Glutamatergic neuron (in vitro differentiated cells): ENCODE results near the gene CCL11. TPM values are rescaled to one million over a fixed set of nuclear protein-coding genes. Genes with fewer than 3 reads are reported as not detected.

ENCODE experiments used
- DNase-seq: peaks from one replicate; pipeline ENCODE4 v3.0.0; 2022
- H3K27ac Mint-ChIP-seq: one replicate; pipeline ENCODE4 v1.8.0; 2020; ENCODE audit warnings: mild to moderate bottlenecking, mixed read lengths, inconsistent platforms; ENCODE audit not compliant: unreplicated experiment
- H3K27me3 Mint-ChIP-seq: one replicate; pipeline ENCODE4 v1.8.0; 2020; ENCODE audit warnings: mild to moderate bottlenecking, moderate library complexity, mixed read lengths, inconsistent platforms; ENCODE audit not compliant: unreplicated experiment
- H3K36me3 Mint-ChIP-seq: one replicate; pipeline ENCODE4 v1.8.0; 2020; ENCODE audit warnings: mild to moderate bottlenecking, mixed read lengths, inconsistent platforms; ENCODE audit not compliant: unreplicated experiment
- H3K4me1 Mint-ChIP-seq: one replicate; pipeline ENCODE4 v1.8.0; 2020; ENCODE audit warnings: mild to moderate bottlenecking, low read depth, mixed read lengths, inconsistent platforms; ENCODE audit not compliant: unreplicated experiment
- H3K4me3 Mint-ChIP-seq: one replicate; pipeline ENCODE4 v1.8.0; 2020; ENCODE audit warnings: mild to moderate bottlenecking, mixed read lengths, inconsistent platforms; ENCODE audit not compliant: unreplicated experiment
- H3K9me3 Mint-ChIP-seq: one replicate; pipeline ENCODE4 v1.8.0; 2020; ENCODE audit warnings: mild to moderate bottlenecking, moderate library complexity, mixed read lengths, inconsistent platforms; ENCODE audit not compliant: unreplicated experiment
- total RNA-seq: library from RNA; stranded (reverse); fragmentation: NEBNext Ultra II Directional; extraction: Animal tissue kit (Norgen Biotek cat#: 25700); gene quantifications from one replicate; pipeline ENCODE4 v1.2.1, GENCODE V29; 2021; ENCODE audit not compliant: unreplicated experiment
- TF ChIP-seq, protein P1 (sequence below): fragments of 200-600 bp; sonication (generic); IDR thresholded peaks from one replicate; pipeline ENCODE4 v1.5.0; 2021; ENCODE audit not compliant: partially characterized antibody, unreplicated experiment

Gene CCL11
- total RNA-seq, 1 donor from 2014 or later, result not detected

DNA sequence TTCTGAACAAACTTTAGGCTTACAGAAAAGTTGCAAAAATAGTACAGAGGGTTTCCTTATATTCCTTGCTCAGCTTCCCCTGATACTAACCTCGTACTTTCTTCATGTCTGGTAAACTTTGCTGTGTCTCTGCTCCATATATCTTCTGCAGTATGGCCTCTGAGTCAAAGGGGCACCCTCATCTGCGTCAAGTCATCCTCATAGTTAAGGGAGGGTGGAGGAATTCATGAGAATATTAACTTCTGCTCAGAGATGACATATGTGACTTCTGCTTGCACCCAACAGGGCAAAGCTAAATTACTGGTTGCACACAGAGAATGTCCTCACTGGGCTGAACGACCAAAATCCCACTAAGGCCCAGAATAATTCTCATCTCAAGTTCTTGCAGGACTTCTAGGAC lies 19.8 kb upstream of the CCL11 start:
- Mint-ChIP-seq H3K27me3 (no peaks in the 10 kb centered on the region), H3K27ac (no peak overlapping the region), H3K9me3 (no peaks in the 10 kb centered on the region), H3K4me1 (no peaks in the 10 kb centered on the region), H3K4me3 (no peak overlapping the region), H3K36me3 (no peaks in the 10 kb centered on the region)
- TF ChIP-seq, protein P1, sequence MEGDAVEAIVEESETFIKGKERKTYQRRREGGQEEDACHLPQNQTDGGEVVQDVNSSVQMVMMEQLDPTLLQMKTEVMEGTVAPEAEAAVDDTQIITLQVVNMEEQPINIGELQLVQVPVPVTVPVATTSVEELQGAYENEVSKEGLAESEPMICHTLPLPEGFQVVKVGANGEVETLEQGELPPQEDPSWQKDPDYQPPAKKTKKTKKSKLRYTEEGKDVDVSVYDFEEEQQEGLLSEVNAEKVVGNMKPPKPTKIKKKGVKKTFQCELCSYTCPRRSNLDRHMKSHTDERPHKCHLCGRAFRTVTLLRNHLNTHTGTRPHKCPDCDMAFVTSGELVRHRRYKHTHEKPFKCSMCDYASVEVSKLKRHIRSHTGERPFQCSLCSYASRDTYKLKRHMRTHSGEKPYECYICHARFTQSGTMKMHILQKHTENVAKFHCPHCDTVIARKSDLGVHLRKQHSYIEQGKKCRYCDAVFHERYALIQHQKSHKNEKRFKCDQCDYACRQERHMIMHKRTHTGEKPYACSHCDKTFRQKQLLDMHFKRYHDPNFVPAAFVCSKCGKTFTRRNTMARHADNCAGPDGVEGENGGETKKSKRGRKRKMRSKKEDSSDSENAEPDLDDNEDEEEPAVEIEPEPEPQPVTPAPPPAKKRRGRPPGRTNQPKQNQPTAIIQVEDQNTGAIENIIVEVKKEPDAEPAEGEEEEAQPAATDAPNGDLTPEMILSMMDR, result no peak
- no peak for DNase-seq

DNA sequence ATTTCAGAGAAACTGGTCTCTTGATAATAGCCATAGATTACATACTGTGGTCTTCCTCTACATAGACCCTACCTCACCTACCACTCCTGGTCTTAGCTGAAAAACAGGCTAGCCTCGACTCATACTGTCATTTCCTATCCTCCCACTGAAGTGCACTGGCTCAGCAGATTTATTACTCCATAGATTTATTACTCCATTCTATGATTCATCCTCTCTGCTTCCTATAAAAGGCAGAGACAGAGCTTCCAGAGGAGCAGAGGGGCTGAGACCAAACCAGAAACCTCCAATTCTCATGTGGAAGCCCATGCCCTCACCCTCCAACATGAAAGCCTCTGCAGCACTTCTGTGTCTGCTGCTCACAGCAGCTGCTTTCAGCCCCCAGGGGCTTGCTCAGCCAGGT lies 15.6 kb upstream of the CCL11 start, which contains the start of gene CCL7:
CCL7 (plus strand) TSS at position 253 of the 400 bp plus-strand sequence; CDS start at position 323, 70 bp downstream.
- TF ChIP-seq, protein P1, result no peak
- no peaks in the 10 kb centered on the region for H3K36me3 Mint-ChIP-seq
- H3K9me3 Mint-ChIP-seq, result no peaks in the 10 kb centered on the region
- H3K4me3 Mint-ChIP-seq, result no peak within 1 kb of the TSS
- no peaks in the 10 kb centered on the region for H3K27me3 Mint-ChIP-seq
- H3K4me1 Mint-ChIP-seq, result no peaks in the 10 kb centered on the region
- DNase-seq, result no peak
- H3K27ac Mint-ChIP-seq, result no peak within 1 kb of the TSS

DNA sequence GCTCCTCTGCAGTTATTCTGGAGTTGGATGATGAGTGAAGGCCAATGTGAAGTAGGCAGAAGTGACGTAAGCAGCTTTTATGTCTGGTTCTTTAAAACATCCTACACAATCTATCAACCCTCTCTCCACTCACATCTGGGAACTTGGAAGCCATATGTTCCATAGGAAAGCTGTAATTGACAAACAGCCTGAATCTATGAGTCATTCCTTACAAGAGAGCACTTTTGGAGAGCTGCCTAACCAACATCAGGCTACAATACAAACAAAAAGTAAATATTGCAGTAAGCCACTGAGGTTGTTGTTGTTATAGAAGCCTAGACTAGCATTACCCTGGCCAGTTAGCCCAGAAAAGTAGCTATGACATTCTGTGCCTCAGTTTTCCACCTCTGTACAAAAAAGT lies 9.7 kb upstream of the CCL11 start:
- TF ChIP-seq, protein P1, result no peak
- Mint-ChIP-seq H3K9me3 (no peaks in the 10 kb centered on the region), H3K27me3 (peaks cover 2% of the 10 kb centered on the region), H3K4me3 (no peak overlapping the region), H3K4me1 (peaks cover 2% of the 10 kb centered on the region), H3K27ac (no peak overlapping the region), H3K36me3 (no peaks in the 10 kb centered on the region)
- no peak for DNase-seq

DNA sequence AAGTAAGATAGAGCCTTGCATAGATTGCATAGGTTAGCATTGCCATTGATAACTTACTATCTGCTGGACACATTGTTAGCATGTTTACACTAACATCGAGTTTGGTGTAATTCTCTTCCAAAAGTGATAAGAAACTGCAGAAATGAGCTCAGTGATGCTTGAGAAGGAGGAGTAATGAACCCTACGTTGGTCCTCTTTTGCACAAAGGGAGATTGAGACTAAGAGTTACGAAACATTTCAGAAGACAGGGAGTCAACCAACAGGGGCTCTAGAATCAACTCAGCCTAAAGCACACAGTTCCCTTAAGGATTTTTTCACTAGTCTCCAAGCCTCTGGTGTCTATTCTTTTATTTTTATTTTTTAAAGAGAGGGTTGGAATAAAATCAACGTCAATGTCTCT lies 8.7 kb upstream of the CCL11 start:
- H3K36me3 Mint-ChIP-seq, result no peaks in the 10 kb centered on the region

DNA sequence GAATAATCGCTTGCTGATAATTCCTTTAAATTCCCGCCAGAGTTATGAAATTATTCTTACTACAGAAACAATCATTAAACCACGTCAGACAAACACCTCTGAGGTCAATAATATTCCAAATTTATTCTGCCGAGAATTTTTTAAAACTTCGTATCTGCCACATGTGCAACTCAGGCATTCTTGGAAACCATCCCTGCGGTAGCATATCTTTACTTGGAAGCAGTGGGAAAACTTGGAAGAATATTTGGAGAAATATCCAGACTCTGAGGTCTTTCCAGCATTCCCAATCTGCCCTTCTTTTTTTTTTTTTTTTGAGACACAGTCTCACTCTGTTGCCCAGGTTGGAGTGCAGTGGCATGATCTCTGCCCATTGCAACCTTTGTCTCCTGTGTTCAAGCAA lies 2.0 kb upstream of the CCL11 start:
- Mint-ChIP-seq H3K4me3 (no peak overlapping the region), H3K4me1 (no peaks in the 10 kb centered on the region), H3K27me3 (no peaks in the 10 kb centered on the region), H3K36me3 (no peaks in the 10 kb centered on the region), H3K27ac (no peak overlapping the region), H3K9me3 (no peaks in the 10 kb centered on the region)
- no peak for DNase-seq
- TF ChIP-seq, protein P1, result no peak

More for the DNA sequence above, 8.7 kb upstream of the CCL11 start:
- no peaks in the 10 kb centered on the region for H3K9me3 Mint-ChIP-seq
- TF ChIP-seq, protein P1, result no peak
- no peak overlapping the region for H3K4me3 Mint-ChIP-seq
- H3K27me3 Mint-ChIP-seq, result peaks cover 2% of the 10 kb centered on the region
- no peak for DNase-seq
- H3K4me1 Mint-ChIP-seq, result peaks cover 2% of the 10 kb centered on the region
- H3K27ac Mint-ChIP-seq, result no peak overlapping the region
